Thyroid gland (tissue), 4 donors: ENCODE data around the gene MYLK3.

ENCODE experiments used
- CTCF ChIP-seq, 6 experiments: fragments of 200-600 bp in 3 of 6; fragments of 450-650 bp in 3 of 6; sonication (generic) in 3 of 6; IDR thresholded peaks; one replicate each; pipeline ENCODE4 v1.5.1; 2016 to 2019; ENCODE audit warnings: antibody characterized with exemption in 6 of 6, mild to moderate bottlenecking in 2 of 6, inconsistent platforms in 1 of 6, moderate library complexity in 1 of 6
- POLR2A ChIP-seq, 2 donors: fragments of 450-650 bp; IDR thresholded peaks; one replicate each; pipeline ENCODE4 v1.6.1; 2017; ENCODE audit warnings: antibody characterized with exemption in 2 of 2, mild to moderate bottlenecking in 2 of 2, moderate library complexity in 1 of 2

GRCh38 chr16:46715769-46716305 is 32.3 kb downstream of the MYLK3 start:
- TF ChIP-seq POLR2A (IDR thresholded peaks at IDR 0.05) (no peak), CTCF (IDR thresholded peaks at IDR 0.05) (no peak)
